22Rv1 (cell line): ENCODE data around the gene TMEM255B.

ENCODE experiments used
- ZFX ChIP-seq: fragments of 450-650 bp; IDR thresholded peaks from 2 replicates; pipeline ENCODE4 v1.6.1; 2017; ENCODE audit warnings: antibody characterized with exemption, borderline replicate concordance
- TF ChIP-seq, protein P1 (sequence below): fragments of 450-650 bp; IDR thresholded peaks from 2 replicates; pipeline ENCODE4 v1.5.1; 2017; ENCODE audit warnings: mild to moderate bottlenecking

- TF ChIP-seq, protein P1, sequence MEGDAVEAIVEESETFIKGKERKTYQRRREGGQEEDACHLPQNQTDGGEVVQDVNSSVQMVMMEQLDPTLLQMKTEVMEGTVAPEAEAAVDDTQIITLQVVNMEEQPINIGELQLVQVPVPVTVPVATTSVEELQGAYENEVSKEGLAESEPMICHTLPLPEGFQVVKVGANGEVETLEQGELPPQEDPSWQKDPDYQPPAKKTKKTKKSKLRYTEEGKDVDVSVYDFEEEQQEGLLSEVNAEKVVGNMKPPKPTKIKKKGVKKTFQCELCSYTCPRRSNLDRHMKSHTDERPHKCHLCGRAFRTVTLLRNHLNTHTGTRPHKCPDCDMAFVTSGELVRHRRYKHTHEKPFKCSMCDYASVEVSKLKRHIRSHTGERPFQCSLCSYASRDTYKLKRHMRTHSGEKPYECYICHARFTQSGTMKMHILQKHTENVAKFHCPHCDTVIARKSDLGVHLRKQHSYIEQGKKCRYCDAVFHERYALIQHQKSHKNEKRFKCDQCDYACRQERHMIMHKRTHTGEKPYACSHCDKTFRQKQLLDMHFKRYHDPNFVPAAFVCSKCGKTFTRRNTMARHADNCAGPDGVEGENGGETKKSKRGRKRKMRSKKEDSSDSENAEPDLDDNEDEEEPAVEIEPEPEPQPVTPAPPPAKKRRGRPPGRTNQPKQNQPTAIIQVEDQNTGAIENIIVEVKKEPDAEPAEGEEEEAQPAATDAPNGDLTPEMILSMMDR = no peak
- no peak for TF ChIP-seq ZFX
These were observed 4.2 kb downstream of the TMEM255B start for GRCh38 chr13:113763254-113763653.
